Thoracic aorta (tissue), 2 donors: ENCODE results near the gene C11orf68. TPM values are rescaled to one million over a fixed set of nuclear protein-coding genes. Genes with fewer than 3 reads are reported as not detected.

ENCODE experiments used
- ATAC-seq: fragments of 150-250 bp; one replicate; pipeline ENCODE4 v1.8.0; 2017; ENCODE audit warnings: low read depth; ENCODE audit not compliant: insufficient number of reproducible peaks, low FRiP score
- DNase-seq: peaks from one replicate; pipeline ENCODE4 v3.0.0-alpha.2; 2020; ENCODE audit warnings: low spot score
- H3K27ac ChIP-seq, 2 donors: fragments of 200-600 bp; sonication (generic); 1 replicate in 1 of 2; 2 replicates in 1 of 2; pipeline ENCODE4 v1.5.1; 2016; ENCODE audit warnings: mild to moderate bottlenecking in 2 of 2, moderate library complexity in 2 of 2
- H3K27me3 ChIP-seq: fragments of 200-600 bp; sonication (generic); replicated peaks from 2 replicates; pipeline ENCODE4 v1.6.0; 2016; ENCODE audit warnings: mild to moderate bottlenecking; ENCODE audit not compliant: insufficient read depth
- H3K36me3 ChIP-seq: fragments of 200-600 bp; sonication (generic); one replicate; pipeline ENCODE4 v1.5.1; 2016
- H3K4me1 ChIP-seq, 2 donors: fragments of 200-600 bp; sonication (generic); 1 replicate in 1 of 2; 2 replicates in 1 of 2; pipeline versions ENCODE4 v1.5.1 to v1.6.0; 2016; ENCODE audit warnings: low read depth in 2 of 2, mild to moderate bottlenecking in 1 of 2; ENCODE audit not compliant: control insufficient read depth in 1 of 2
- H3K4me3 ChIP-seq: fragments of 200-600 bp; sonication (generic); 2 replicates; pipeline ENCODE4 v1.5.1; 2016; ENCODE audit warnings: mild to moderate bottlenecking
- H3K9me3 ChIP-seq: fragments of 200-600 bp; sonication (generic); 2 replicates; pipeline ENCODE4 v1.5.1; 2016
- CTCF ChIP-seq: fragments of 200-600 bp; sonication (generic); IDR thresholded peaks from one replicate; pipeline ENCODE4 v1.5.1; 2019; ENCODE audit warnings: antibody characterized with exemption
- total RNA-seq, 2 donors: library from RNA; depleted of rRNA; stranded (reverse); fragments of >200 nt; gene quantifications; one replicate each; pipeline versions ENCODE4 v1.1.0 to v1.2.3, GENCODE V29; 2016

Gene C11orf68
- total RNA-seq, 2 donors from 2014 or later: 16.3 to 27.9 TPM

- TF ChIP-seq CTCF: no peak
- H3K4me1 ChIP-seq: no peaks in the 10 kb centered on the region
- no peak for ATAC-seq
- no peaks in the 10 kb centered on the region for H3K36me3 ChIP-seq
- no peaks in the 10 kb centered on the region for H3K9me3 ChIP-seq
- no peak overlapping the region for H3K4me3 ChIP-seq
- no peak overlapping the region for H3K27ac ChIP-seq
- H3K27me3 ChIP-seq: no peaks in the 10 kb centered on the region
- DNase-seq: no peak
These were observed 13.7 kb upstream of the C11orf68 start for GRCh38 chr11:65932558-65932919.

GRCh38 chr11:65931773-65932557, 13.1 kb upstream of the C11orf68 start:
- no peak for ATAC-seq
- H3K4me1 ChIP-seq: no peaks in the 10 kb centered on the region
- no peak for DNase-seq
- no peak for TF ChIP-seq CTCF
- no peaks in the 10 kb centered on the region for H3K27me3 ChIP-seq
- no peak overlapping the region for H3K27ac ChIP-seq
- H3K36me3 ChIP-seq: no peaks in the 10 kb centered on the region
- no peaks in the 10 kb centered on the region for H3K9me3 ChIP-seq
- H3K4me3 ChIP-seq: no peak overlapping the region

GRCh38 chr11:65928667-65929066, 9.8 kb upstream of the C11orf68 start:
- no peaks in the 10 kb centered on the region for H3K4me1 ChIP-seq
- H3K36me3 ChIP-seq: no peaks in the 10 kb centered on the region
- no peak for TF ChIP-seq CTCF
- H3K9me3 ChIP-seq: no peaks in the 10 kb centered on the region
- H3K27me3 ChIP-seq: no peaks in the 10 kb centered on the region
- DNase-seq (no peak), ATAC-seq (no peak)
- no peak overlapping the region for H3K4me3 ChIP-seq
- H3K27ac ChIP-seq: no peak overlapping the region

- ATAC-seq (no peak), DNase-seq (no peak)
- Histone ChIP-seq H3K27me3 (no peaks in the 10 kb centered on the region), H3K4me1 (no peaks in the 10 kb centered on the region), H3K9me3 (no peaks in the 10 kb centered on the region), H3K4me3 (peak overlapping the region; percentile 34), H3K27ac (no peak overlapping the region), H3K36me3 (peaks cover 3% of the 10 kb centered on the region)
- TF ChIP-seq CTCF: no peak
These were observed 9.1 kb upstream of the C11orf68 start for GRCh38 chr11:65927904-65928397.

- H3K4me1 ChIP-seq: peaks cover 9 to 10% of the 10 kb centered on the region in 2 donors
- peaks cover 3% of the 10 kb centered on the region for H3K36me3 ChIP-seq
- no peak overlapping the region for H3K27ac ChIP-seq
- TF ChIP-seq CTCF: no peak
- no peaks in the 10 kb centered on the region for H3K9me3 ChIP-seq
- DNase-seq: no peak
- no peaks in the 10 kb centered on the region for H3K27me3 ChIP-seq
- no peak overlapping the region for H3K4me3 ChIP-seq
- ATAC-seq: no peak
These were observed 6.5 kb upstream of the C11orf68 start for GRCh38 chr11:65925397-65925796.
